Retinal pigment epithelial cell (primary cell): ENCODE data around the gene GRK5.

Experiments
- DNase-seq: peaks from one replicate; pipeline ENCODE4 v3.0.0-alpha.2; 2010; ENCODE audit warnings: low read depth
- H3K4me3 ChIP-seq: 2 replicates; pipeline ENCODE4 v1.5.1; 2011; ENCODE audit warnings: mild to moderate bottlenecking, low read length, control low read depth, moderate library complexity
- CTCF ChIP-seq: conservative IDR thresholded peaks from 2 replicates; pipeline ENCODE4 v1.5.1; 2011; ENCODE audit warnings: low read depth, low read length, control low read depth, inconsistent platforms

GRK5 gene

GRCh38 chr10:119479532-119479931 is 272.2 kb downstream of the GRK5 start:
- no peak overlapping the region for H3K4me3 ChIP-seq
- DNase-seq, result no peak
- TF ChIP-seq CTCF, result no peak

GRCh38 chr10:119480667-119481066 is 273.3 kb downstream of the GRK5 start:
- no peak overlapping the region for H3K4me3 ChIP-seq
- DNase-seq, result no peak
- no peak for TF ChIP-seq CTCF

- no peak overlapping the region for H3K4me3 ChIP-seq
- no peak for TF ChIP-seq CTCF
- DNase-seq, result no peak
Observed at GRCh38 chr10:119481781-119482426, 274.5 kb downstream of the GRK5 start.

GRCh38 chr10:119483001-119483400 is 275.6 kb downstream of the GRK5 start:
- no peak overlapping the region for H3K4me3 ChIP-seq
- TF ChIP-seq CTCF, result no peak
- no peak for DNase-seq

GRCh38 chr10:119483839-119484238 is 276.5 kb downstream of the GRK5 start:
- DNase-seq, result no peak
- no peak overlapping the region for H3K4me3 ChIP-seq
- no peak for TF ChIP-seq CTCF

- DNase-seq, result no peak
- no peak overlapping the region for H3K4me3 ChIP-seq
- no peak for TF ChIP-seq CTCF
Observed at GRCh38 chr10:119488675-119489074, 281.3 kb downstream of the GRK5 start.

- no peak for TF ChIP-seq CTCF
- no peak for DNase-seq
- no peak overlapping the region for H3K4me3 ChIP-seq
Observed at GRCh38 chr10:119489991-119490326, 282.6 kb downstream of the GRK5 start.
